OCI-LY1 (cell line): ENCODE measurements around the gene AUH.

Experiments used
- EZH2 ChIP-seq: fragments of 200-600 bp; sonication (generic), shearing (Covaris generic); IDR thresholded peaks from 2 replicates; pipeline ENCODE4 v1.8.0; 2017; ENCODE audit warnings: borderline replicate concordance, mixed run types, mild to moderate bottlenecking, antibody characterized with exemption, low read length, moderate library complexity, mixed read lengths
- TF ChIP-seq, protein P1 (sequence below): fragments of 200-600 bp; sonication (generic), shearing (Covaris generic); IDR thresholded peaks from 2 replicates; pipeline ENCODE4 v1.5.1; 2017; ENCODE audit warnings: mild to moderate bottlenecking, antibody characterized with exemption, low read length, moderate library complexity, mixed read lengths

DNA sequence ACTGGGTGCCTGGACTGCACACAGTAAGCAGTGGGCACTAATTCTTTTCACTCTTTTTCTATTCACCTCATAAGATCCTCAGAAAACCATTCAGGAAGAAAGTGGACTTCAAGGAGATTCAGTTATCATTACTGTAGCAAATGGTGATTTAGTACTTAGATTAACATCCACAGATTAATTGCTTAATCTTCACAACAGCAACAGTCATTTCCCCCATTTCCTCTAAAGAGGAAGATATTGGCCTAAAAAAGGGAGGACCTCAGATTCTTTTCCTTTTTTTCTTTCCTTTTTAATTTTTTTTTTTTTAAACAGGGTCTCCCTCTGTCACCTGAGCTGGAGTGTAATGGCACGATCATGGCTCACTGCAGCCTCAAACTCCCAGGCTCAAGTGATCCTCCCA is 64.4 kb downstream of the AUH start:
- TF ChIP-seq, protein P1, sequence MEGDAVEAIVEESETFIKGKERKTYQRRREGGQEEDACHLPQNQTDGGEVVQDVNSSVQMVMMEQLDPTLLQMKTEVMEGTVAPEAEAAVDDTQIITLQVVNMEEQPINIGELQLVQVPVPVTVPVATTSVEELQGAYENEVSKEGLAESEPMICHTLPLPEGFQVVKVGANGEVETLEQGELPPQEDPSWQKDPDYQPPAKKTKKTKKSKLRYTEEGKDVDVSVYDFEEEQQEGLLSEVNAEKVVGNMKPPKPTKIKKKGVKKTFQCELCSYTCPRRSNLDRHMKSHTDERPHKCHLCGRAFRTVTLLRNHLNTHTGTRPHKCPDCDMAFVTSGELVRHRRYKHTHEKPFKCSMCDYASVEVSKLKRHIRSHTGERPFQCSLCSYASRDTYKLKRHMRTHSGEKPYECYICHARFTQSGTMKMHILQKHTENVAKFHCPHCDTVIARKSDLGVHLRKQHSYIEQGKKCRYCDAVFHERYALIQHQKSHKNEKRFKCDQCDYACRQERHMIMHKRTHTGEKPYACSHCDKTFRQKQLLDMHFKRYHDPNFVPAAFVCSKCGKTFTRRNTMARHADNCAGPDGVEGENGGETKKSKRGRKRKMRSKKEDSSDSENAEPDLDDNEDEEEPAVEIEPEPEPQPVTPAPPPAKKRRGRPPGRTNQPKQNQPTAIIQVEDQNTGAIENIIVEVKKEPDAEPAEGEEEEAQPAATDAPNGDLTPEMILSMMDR = no peak
- TF ChIP-seq EZH2 = no peak
